GM19239 (cell line): Measurements from ENCODE around the gene SOX6.

Source experiments
- DNase-seq: peaks from one replicate; pipeline ENCODE4 v3.0.0; 2011; ENCODE audit warnings: low spot score; ENCODE audit not compliant: insufficient read length
- FAIRE-seq: peaks from 2 replicates; lab custom pipeline; 2011; peaks lifted over from hg19 to GRCh38; lab: Jason Lieb, UNC

The SOX6 gene

DNA sequence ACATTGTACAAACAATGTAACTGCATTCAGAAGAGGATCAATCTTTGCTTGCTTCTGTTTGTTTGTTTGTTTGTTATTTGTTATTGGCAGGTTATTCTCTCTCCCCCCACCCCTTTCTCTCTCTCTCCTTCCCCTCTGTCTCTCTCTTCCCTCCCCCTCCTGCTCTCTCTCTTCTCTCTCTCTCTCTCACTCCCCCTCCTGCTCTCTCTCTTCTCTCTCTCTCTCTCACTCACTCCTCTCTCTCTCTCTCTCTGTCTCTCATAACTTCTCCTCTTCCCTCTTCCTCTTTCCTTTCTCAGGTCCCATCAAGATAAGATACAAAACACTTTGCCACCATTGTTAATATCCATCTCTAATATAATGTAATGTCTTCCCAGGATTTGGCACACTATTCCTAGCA is 236.3 kb downstream of the SOX6 start:
- DNase-seq (no peak), FAIRE-seq (no peak)

DNA sequence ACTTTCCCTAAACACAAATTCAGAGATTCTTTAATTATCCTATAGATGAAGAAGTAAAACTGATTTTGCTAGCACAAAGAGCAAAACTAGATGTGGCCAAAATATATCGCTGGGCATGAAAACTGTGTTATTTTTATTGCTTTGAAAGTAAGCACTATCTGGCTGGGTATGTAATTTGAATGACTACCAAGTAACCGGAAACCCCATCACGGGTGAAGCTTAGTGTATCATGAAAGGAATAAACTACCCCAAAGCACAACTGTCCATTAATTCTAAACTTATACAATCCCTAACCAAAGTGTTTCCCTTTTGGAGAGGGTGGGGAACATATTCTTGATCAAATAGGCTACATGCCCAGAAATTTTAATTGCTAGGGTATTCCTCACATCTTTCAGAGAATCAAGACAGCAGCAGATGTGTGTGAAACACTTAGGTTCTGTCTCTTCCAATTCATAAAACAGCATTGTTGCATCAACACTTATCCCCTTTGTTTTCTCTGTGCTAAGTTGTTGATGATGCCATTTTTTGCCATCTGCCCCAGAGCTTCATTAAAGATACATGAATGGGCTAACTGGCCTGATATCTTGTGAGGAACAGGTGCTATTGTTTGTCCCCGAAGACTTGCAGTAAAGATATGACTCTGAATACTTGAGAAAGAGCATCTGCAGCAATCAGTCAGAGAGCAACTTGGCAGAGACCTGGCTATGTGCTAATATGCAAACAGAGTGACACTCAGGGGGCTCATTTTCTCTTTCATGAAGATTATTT is 238.2 kb downstream of the SOX6 start:
- no peak for FAIRE-seq
- no peak for DNase-seq

DNA sequence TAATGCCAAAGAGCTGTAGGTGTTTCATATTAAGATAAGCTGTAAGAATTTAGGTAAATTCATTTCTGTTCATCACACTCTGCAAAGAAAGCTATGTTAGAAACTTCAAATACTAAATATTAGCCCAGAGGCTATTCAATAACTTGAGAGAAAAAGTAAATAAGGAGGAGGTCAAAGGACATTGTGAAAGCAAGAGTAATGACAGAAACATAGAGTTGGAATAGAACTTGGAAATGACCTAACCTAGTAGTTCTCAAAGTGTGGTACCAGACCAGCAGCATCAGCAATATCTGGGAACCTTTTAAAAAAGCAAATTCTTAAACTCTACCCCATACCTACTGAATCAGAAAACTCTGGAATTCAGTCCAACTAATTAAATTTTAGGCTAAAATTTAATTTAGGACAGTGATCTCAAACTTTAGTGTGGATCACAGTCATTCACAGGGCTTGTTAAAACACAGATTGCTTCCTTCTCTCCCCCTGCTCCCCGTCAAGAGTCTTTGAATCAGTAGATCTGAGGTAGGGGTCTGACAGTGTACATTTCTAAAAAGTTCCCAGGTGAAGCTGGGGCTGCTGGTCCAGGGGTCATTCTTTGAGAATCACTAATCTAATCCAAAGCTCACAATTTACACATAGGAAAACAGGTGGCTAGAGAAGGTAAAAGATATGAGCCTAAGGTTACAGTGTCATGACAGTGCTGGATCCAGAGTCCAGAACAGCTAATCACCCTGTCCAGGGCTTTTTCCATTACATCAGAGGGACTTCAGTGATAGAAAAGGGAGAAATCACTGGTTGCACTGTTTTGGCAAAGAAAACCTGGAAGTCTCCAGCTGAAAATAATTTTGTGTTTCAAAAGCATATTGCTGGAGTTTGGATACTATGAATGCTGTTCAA is 241.1 kb downstream of the SOX6 start:
- no peak for DNase-seq
- no peak for FAIRE-seq

DNA sequence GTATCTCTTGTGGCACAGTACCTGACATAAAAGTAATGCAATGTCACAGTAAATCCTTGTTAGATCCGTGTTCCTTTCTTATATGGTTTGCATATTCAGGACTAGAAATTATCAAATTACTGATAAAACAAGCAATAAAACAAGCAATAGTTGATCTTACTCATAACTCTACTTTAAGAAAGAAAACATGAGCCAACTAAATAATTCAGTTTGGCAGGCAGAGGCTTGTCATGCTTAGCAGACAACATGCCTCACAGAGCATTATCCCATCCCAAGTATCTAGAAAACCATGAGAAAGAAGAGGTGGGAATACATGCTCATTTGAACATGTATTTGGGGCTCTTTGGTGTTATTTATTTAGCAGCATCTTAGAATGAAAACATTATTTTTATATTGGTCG is 241.9 kb downstream of the SOX6 start:
- FAIRE-seq (no peak), DNase-seq (no peak)

- FAIRE-seq (no peak), DNase-seq (no peak)
These were observed 244.7 kb downstream of the SOX6 start for GRCh38 chr11:16111690-16112089.

DNA sequence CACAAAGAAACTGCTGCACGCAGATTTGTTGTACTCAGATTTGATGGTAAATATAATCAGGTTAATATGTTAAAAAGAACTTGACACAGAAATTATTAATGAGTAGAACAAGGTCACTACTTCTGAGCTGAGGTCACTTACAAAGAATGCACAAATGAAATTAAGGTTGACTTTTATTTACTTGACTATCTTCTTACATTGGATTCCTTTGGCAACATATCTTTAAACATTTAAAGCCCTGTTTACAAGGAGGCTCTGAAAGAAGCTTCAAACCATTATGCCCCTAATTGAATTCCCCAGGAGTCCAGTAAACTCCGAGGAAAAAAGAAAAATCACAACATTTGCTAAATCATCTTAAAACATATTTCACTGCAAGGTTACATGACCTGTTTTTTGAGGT is 245.5 kb downstream of the SOX6 start:
- no peak for FAIRE-seq
- DNase-seq = no peak

GRCh38 chr11:16099343-16099900 is 256.9 kb downstream of the SOX6 start:
- FAIRE-seq (no peak), DNase-seq (no peak)

GRCh38 chr11:16098526-16099205 is 257.7 kb downstream of the SOX6 start:
- FAIRE-seq = no peak
- no peak for DNase-seq

DNA sequence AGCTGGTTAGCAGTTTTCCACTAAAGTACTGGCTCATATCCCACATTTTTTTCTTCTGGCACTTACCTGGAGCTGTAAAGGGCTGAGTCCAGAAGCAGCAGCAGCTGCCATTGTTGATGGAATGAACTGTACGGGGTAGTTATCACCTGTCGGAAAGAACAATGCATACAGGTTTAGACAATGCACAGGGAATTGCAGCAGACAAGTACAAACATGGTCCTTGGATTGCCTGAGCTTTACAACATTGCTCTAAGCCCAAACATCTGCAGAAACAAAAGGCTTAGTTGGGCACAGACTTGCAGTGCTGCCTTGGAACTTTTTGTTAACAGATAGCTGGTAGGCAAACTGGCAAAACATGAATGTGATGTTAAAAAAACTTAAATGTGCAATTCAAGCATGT is 258.8 kb downstream of the SOX6 start:
- DNase-seq (no peak), FAIRE-seq (no peak)

DNA sequence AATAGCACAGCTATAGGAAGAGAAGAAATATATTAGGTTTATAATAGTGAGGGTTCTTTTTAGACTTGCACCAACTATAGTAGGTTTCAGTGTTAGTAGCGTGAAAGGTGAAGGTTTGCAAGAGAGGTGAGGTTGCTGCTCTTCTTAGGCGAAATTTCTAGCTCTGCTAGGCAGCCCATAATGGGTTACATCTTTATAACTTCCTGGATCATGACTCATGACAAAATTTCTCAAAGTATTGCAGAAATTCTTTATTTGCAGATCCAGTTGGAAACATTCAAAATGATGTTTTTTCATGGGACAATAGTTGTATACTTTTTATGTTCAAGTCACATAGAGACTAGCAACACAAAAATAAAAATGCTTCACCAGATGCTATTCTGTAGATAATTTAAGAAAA is 260.0 kb downstream of the SOX6 start:
- DNase-seq (no peak), FAIRE-seq (no peak)

DNA sequence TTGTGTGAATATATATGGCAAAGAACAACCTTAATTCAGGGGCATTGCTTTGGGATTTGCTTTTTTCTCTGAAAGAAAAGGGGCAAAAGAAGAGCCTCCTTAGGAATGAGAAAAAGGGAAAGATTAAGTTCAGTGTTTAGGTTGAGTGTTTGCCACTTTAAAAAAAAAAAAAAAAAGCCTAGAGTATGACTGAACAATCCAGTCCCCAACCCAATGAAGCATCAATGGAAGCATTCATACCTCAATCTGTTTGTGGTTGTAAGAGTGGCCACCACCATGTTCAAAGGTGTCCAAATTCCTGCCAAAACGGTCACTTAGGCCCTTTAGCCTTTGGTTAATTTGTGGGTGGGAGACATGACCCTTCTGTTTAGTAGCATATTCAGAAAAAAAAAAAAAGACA is 260.6 kb downstream of the SOX6 start:
- DNase-seq = no peak
- no peak for FAIRE-seq

DNA sequence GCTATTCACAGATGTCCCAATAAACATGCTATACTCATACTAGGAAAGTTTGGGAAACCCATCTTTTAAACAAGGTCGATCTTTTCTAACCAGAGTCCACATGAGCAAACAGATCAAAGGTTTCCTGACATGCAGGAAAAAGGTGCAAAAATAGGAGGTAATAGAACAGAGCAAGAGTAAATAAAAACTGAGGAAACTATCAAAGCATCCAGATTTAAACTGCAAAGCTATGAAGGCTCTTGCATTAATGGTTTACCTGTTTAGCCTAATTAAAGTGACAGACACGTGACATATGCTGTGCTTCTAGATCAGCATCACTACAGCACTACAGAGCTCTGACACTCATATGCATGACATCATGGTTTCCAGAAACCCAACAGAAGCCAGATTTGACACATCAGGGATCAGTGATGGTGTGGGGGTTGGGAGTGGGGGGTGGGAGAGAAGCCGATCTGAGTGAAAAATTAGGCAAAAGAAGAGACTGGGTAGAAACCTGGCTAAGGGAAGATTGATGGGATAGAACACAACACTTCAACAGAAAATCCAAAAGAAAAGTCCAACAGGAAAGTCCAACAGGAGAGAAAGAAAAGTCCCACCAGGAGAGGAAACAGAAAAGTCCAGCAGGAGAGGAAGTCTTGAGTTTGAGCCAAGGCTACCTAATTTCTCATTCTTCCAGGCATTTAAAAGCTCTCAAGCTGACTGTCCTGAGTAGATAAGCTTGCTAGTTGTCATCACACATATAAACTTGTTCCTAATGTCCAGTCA is 262.3 kb downstream of the SOX6 start:
- DNase-seq (no peak), FAIRE-seq (no peak)

GRCh38 chr11:16091862-16092261 is 264.5 kb downstream of the SOX6 start:
- FAIRE-seq (no peak), DNase-seq (no peak)

DNA sequence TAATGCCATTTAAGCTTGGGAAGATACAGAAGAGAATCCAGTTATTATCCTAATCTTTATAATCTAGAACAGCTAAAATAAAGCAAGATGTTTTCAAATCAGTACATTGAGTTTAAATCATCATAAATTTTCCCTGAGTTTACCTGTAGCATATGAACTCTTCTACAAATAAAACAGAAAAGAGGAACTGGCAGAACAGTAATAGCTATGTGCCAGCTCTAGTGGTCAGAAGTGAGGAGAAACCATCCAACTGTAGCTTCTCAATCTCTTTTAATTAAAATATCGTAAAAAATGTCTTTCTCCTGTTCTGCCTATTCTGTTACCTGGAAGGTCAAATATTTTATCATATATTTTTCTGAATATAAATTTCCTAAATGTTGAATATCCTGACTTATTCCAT is 266.9 kb downstream of the SOX6 start:
- DNase-seq (no peak), FAIRE-seq (no peak)

- FAIRE-seq (no peak), DNase-seq (no peak)
These were observed 267.6 kb downstream of the SOX6 start for GRCh38 chr11:16088774-16089173.

DNA sequence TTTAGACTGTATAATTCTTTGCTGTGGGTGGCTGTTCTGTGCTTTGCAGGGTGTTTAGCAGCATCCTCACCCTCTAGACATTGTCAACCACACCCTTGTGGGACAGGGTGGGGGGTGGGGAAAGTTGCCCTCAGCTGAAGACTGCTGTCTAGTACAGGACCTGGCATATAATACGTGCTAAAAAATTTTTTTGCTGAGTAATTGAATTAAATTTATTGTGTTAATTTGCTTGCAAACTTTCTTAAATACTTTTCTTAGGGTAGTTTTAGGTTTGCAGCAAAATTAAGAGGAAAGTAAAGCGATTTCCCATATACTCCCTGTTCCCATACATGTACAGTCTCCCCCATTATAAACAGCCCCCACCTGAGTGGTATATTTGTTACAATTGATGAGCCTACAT is 268.5 kb downstream of the SOX6 start:
- DNase-seq (no peak), FAIRE-seq (no peak)

DNA sequence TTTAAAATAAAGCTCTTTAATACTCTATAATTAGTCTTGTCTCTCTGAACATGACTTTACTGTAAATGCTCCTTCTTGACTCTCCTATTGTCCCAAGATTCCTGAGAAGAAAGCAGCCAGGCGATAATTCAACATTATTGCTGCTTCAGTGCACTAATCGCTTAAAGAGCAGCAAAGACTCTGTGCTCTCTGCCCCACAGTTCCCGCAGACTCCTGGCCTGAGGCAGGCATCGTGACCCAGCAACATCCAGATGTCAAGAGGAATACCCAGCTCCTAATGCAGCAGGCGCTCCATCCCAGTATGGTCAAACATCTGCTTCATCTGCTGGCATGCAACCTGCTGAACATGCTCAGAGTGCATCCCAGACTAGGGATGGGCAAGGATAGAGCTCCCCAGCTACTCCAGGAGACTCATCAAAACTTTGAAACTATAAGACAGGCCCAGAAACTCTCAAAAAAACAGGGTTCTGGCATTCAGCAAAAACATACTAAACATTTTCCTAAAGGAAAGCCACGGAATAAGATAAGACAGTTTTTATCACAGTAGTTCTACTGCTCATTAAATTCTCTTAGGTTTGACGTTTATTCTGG is 270.0 kb downstream of the SOX6 start:
- FAIRE-seq = no peak
- DNase-seq = no peak

DNA sequence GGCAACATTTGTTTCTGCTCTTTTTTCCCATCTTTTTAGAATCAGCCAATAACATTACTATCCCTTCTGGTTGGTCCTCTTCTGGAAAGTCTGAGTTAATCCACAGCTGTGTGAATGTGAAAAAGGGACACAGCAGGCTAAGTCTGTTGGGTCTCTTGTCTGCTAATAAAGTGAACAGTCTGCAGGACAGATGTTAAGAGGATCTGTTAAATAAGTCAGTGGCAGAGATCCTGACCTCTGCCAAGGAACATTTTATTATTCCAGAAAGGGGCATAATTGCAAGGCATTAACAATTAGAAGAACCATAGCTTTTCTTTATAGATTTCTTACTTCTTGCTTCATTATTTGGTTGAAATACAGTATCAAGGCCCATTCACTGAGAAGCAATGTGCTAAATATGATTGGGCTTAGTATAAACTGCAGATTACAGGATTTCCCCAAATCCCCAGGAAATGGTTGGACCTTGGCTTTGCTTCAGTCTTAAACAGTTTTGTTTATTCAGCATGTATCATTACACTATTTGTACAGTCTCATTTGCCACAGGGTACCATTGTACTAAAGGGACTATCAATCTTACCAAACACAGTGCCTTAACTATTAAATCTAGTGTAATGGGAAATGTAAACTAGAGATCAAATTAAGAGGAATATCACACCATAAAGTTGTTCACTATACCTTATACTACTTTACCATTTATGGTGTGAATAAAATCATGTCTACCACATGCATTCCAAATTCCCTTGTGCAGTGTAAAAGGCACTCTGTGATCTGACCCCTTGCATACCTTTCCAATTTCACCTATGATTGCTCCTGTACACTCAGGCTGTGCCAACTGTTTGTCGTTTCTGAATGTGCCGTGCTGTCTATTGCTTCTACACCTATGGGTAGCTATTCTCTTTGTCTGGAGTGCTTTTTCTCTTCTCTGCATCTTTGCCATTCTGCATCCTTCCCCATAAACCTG is 274.0 kb downstream of the SOX6 start:
- no peak for FAIRE-seq
- no peak for DNase-seq
